ENCODE results near the gene RNF157.

Gene RNF157

GRCh38 chr17:76103274-76104139 is 136.8 kb downstream of the RNF157 start, which contains the start of gene EXOC7:
TSS of gene EXOC7 (minus strand) at chr17:76103787. CDS start at chr17:76103692, 95 bp downstream.
- TF ChIP-seq CTCF (IDR thresholded peaks at IDR 0.05; ENCODE audit: insufficient read depth, low read length, poor library complexity, severe bottlenecking): no peak
- peak; percentile 91 for DNase-seq (ENCODE audit: extremely low read depth, insufficient read length)
- Histone ChIP-seq H3K4me3 (replicated peaks; ENCODE audit: low read depth, low read length) (peak within 1 kb of the TSS; percentile 74), H3K27me3 (replicated peaks; ENCODE audit: control insufficient read depth, insufficient read depth, low read length) (no peaks in the 10 kb centered on the region), H3K36me3 (ENCODE audit: control insufficient read depth, insufficient read depth, low read length) (peaks cover 8% of the 10 kb centered on the region)

GRCh38 chr17:76102944-76103273 is 137.4 kb downstream of the RNF157 start:
- no peak for TF ChIP-seq CTCF (IDR thresholded peaks at IDR 0.05; ENCODE audit: insufficient read depth, low read length, poor library complexity, severe bottlenecking)
- no peak for DNase-seq (ENCODE audit: extremely low read depth, insufficient read length)
- H3K27me3 ChIP-seq (replicated peaks; ENCODE audit: control insufficient read depth, insufficient read depth, low read length): no peaks in the 10 kb centered on the region
- peak overlapping the region; percentile 74 for H3K4me3 ChIP-seq (replicated peaks; ENCODE audit: low read depth, low read length)
- H3K36me3 ChIP-seq (ENCODE audit: control insufficient read depth, insufficient read depth, low read length): peaks cover 8% of the 10 kb centered on the region

- no peak for DNase-seq (ENCODE audit: extremely low read depth, insufficient read length)
- no peak overlapping the region for H3K4me3 ChIP-seq (replicated peaks; ENCODE audit: low read depth, low read length)
- no peak for TF ChIP-seq CTCF (IDR thresholded peaks at IDR 0.05; ENCODE audit: insufficient read depth, low read length, poor library complexity, severe bottlenecking)
- H3K36me3 ChIP-seq (ENCODE audit: control insufficient read depth, insufficient read depth, low read length): peaks cover 32% of the 10 kb centered on the region
- no peaks in the 10 kb centered on the region for H3K27me3 ChIP-seq (replicated peaks; ENCODE audit: control insufficient read depth, insufficient read depth, low read length)
These were observed 142.5 kb downstream of the RNF157 start for GRCh38 chr17:76097716-76098295.

GRCh38 chr17:76095943-76096342 is 144.3 kb downstream of the RNF157 start:
- H3K4me3 ChIP-seq (replicated peaks; ENCODE audit: low read depth, low read length): no peak overlapping the region
- no peak for DNase-seq (ENCODE audit: extremely low read depth, insufficient read length)
- TF ChIP-seq CTCF (IDR thresholded peaks at IDR 0.05; ENCODE audit: insufficient read depth, low read length, poor library complexity, severe bottlenecking): no peak
- H3K36me3 ChIP-seq (ENCODE audit: control insufficient read depth, insufficient read depth, low read length): peaks cover 31% of the 10 kb centered on the region
- H3K27me3 ChIP-seq (replicated peaks; ENCODE audit: control insufficient read depth, insufficient read depth, low read length): no peaks in the 10 kb centered on the region

DNA sequence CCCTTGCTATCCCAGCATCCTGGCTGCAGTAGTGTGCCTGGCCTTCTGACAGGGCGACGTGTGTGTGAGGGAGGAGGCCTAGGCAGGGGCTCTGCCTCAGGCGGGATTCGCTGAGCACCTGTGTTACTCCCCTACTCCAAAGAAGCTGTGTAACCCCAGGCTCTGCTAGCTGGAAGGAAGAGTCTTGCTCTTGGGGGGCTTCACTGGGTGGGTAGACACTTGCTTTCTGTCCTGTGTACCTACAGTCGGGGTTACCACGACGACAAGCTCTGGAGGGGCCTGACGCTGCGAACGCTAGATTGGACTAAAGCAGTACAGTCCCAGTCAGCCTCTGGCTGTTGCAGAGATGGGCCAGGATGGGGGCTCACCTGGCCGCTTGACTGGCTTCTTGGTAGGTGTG is 146.2 kb downstream of the RNF157 start:
- H3K27me3 ChIP-seq (replicated peaks; ENCODE audit: control insufficient read depth, insufficient read depth, low read length): no peaks in the 10 kb centered on the region
- no peak overlapping the region for H3K4me3 ChIP-seq (replicated peaks; ENCODE audit: low read depth, low read length)
- no peak for DNase-seq (ENCODE audit: extremely low read depth, insufficient read length)
- TF ChIP-seq CTCF (IDR thresholded peaks at IDR 0.05; ENCODE audit: insufficient read depth, low read length, poor library complexity, severe bottlenecking): no peak
- H3K36me3 ChIP-seq (ENCODE audit: control insufficient read depth, insufficient read depth, low read length): peaks cover 38% of the 10 kb centered on the region

Measured in GM06990 (cell line).